Parathyroid adenoma (tissue), 2 donors: ENCODE measurements around the gene FDX1.
"Not testable (repeated sequence)": the region's sequence is repeated elsewhere in the genome, so short reads cannot be mapped to it uniquely, and the experiment has no call there.

Source experiments
- H2AFZ ChIP-seq: fragments of 300-600 bp; sonication (generic); one replicate; pipeline ENCODE4 v1.7.0; 2017; ENCODE audit warnings: antibody characterized with exemption, mild to moderate bottlenecking
- H3K27ac ChIP-seq: fragments of 300-600 bp; sonication (generic); one replicate; pipeline ENCODE4 v1.7.0; 2017
- H3K27me3 ChIP-seq: fragments of 300-600 bp; sonication (generic); one replicate; pipeline ENCODE4 v1.7.0; 2017; ENCODE audit warnings: low read length; ENCODE audit not compliant: control insufficient read depth, insufficient read depth
- H3K36me3 ChIP-seq: fragments of 300-600 bp; sonication (generic); one replicate; pipeline ENCODE4 v1.7.0; 2017; ENCODE audit warnings: low read length; ENCODE audit not compliant: control insufficient read depth, insufficient read depth
- H3K4me1 ChIP-seq: fragments of 300-600 bp; sonication (generic); one replicate; pipeline ENCODE4 v1.7.0; 2017; ENCODE audit warnings: control low read depth
- H3K4me2 ChIP-seq: fragments of 300-600 bp; sonication (generic); one replicate; pipeline ENCODE4 v1.7.0; 2017; ENCODE audit warnings: low read length
- H3K4me3 ChIP-seq: fragments of 300-600 bp; sonication (generic); one replicate; pipeline ENCODE4 v1.7.0; 2017; ENCODE audit warnings: low read depth, low read length
- H3K79me2 ChIP-seq: fragments of 300-600 bp; sonication (generic); one replicate; pipeline ENCODE4 v1.7.0; 2017; ENCODE audit warnings: control low read depth
- H3K9ac ChIP-seq: fragments of 300-600 bp; sonication (generic); one replicate; pipeline ENCODE4 v1.7.0; 2017; ENCODE audit warnings: mild to moderate bottlenecking
- H3K9me3 ChIP-seq: fragments of 300-600 bp; sonication (generic); one replicate; pipeline ENCODE4 v1.7.0; 2017; ENCODE audit warnings: low read length; ENCODE audit not compliant: control insufficient read depth
- TF ChIP-seq, protein P1 (sequence below): fragments of 300-600 bp; sonication (generic); IDR thresholded peaks from one replicate; pipeline ENCODE4 v1.7.0; 2017; ENCODE audit warnings: antibody characterized with exemption, mild to moderate bottlenecking
- donor health status: primary hyperparathyroidism.

FDX1 gene, protein sequence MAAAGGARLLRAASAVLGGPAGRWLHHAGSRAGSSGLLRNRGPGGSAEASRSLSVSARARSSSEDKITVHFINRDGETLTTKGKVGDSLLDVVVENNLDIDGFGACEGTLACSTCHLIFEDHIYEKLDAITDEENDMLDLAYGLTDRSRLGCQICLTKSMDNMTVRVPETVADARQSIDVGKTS

DNA sequence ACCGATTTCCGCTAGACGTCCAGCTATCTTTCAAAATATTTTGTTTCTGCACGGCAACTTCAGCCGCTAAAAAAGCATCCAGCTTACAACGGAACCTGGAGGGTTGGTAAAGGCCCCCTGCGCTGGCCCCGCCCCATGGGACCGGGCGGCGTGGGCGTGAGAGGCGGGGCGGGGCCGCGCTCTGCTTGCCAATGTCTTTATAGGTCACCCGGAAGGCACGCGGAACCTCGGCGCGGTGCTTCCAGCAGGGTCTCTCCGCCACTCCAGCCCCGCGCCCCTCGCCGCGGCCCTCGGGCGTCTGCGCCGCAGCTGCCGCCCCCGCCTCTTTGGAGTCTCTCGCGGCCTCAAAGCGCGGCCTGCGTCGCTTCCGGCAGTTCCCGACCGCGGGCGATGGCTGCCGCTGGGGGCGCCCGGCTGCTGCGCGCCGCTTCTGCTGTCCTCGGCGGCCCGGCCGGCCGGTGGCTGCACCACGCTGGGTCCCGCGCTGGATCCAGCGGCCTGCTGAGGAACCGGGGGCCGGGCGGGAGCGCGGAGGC is at the start of gene FDX1:
TSS of gene FDX1 (plus strand) at position 218 of the 536 bp plus-strand sequence. CDS start at position 391, 173 bp downstream.
- no peaks in the 10 kb centered on the region for H3K36me3 ChIP-seq
- H3K9me3 ChIP-seq, result no peaks in the 10 kb centered on the region
- H3K9ac ChIP-seq, result no peak within 1 kb of the TSS
- no peaks in the 10 kb centered on the region for H3K4me1 ChIP-seq
- no peaks in the 10 kb centered on the region for H3K27me3 ChIP-seq
- H3K79me2 ChIP-seq, result peaks cover 3% of the 10 kb centered on the region
- TF ChIP-seq, protein P1, sequence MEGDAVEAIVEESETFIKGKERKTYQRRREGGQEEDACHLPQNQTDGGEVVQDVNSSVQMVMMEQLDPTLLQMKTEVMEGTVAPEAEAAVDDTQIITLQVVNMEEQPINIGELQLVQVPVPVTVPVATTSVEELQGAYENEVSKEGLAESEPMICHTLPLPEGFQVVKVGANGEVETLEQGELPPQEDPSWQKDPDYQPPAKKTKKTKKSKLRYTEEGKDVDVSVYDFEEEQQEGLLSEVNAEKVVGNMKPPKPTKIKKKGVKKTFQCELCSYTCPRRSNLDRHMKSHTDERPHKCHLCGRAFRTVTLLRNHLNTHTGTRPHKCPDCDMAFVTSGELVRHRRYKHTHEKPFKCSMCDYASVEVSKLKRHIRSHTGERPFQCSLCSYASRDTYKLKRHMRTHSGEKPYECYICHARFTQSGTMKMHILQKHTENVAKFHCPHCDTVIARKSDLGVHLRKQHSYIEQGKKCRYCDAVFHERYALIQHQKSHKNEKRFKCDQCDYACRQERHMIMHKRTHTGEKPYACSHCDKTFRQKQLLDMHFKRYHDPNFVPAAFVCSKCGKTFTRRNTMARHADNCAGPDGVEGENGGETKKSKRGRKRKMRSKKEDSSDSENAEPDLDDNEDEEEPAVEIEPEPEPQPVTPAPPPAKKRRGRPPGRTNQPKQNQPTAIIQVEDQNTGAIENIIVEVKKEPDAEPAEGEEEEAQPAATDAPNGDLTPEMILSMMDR, result peak; percentile 45
- H3K27ac ChIP-seq, result peak within 1 kb of the TSS; percentile 82
- H2AFZ ChIP-seq, result peak within 1 kb of the TSS; percentile 61
- H3K4me2 ChIP-seq, result peak within 1 kb of the TSS; percentile 83
- H3K4me3 ChIP-seq, result peak within 1 kb of the TSS; percentile 66

DNA sequence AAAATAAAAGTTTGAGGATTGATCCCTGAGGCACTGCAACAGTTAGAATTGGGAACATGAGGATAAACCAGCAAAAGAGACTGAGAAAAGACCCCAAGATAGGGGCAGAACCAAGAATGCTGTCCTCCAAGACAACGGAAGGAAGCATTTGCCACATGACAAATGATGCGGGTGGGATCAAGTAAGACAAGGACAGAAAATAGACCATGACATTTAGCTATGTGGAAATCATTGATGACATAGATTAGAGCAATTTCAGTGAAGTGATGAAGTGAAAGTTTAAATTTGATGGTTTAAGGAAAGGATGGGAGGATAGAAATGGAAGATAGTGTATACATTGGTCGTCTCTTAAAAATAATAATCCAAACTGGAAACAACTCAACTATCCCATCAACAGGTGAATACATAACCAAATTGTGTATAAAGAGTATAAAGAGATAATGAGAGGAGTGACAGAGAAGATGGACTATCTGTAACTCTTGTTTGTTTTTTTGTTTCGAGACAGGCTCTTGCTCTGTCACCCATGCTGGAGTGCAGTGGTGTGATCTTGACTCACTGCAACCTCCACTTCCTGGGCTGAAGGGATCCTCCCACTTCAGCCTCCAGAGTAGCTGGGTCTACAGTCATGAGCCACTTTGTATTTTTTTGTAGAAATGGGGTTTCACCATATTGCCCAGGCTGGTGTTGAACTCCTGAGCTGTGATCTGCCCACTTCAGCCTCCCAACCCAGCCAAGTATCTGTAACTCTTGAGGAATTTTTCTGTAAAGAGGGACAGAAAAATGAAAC is 48.7 kb upstream of the FDX1 start:
- Histone ChIP-seq H3K79me2 (no peaks in the 10 kb centered on the region), H3K27ac (no peak overlapping the region), H3K27me3 (no peaks in the 10 kb centered on the region), H3K9ac (no peak overlapping the region), H3K4me3 (no peak overlapping the region), H2AFZ (no peak overlapping the region), H3K36me3 (no peaks in the 10 kb centered on the region), H3K4me2 (no peak overlapping the region), H3K9me3 (no peaks in the 10 kb centered on the region), H3K4me1 (no peaks in the 10 kb centered on the region)
- TF ChIP-seq, protein P1, result no peak

DNA sequence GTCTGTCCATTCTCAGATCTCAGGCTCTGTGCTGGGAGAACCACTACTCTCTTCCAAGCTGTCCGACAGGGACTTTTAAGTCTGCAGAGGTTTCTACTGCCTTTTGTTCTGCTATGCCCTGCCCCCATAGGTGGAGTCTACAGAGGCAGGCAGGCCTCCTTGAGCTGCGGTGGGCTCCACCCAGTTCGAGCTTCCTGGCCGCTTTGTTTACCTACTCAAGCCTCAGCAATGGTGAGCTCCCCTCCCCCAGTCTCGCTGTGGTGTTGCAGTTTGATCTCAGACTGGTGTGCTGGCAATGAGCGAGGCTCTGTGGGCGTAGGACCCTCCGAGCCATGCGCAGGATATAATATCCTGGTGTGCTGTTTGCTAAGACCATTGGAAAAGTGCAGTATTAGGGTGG is 41.5 kb upstream of the FDX1 start:
- H3K27me3 ChIP-seq, H3K9me3 ChIP-seq, H3K79me2 ChIP-seq, H3K4me2 ChIP-seq, H3K9ac ChIP-seq, H3K4me1 ChIP-seq, H3K4me3 ChIP-seq, H3K36me3 ChIP-seq, H2AFZ ChIP-seq, H3K27ac ChIP-seq: not testable (repeated sequence)

DNA sequence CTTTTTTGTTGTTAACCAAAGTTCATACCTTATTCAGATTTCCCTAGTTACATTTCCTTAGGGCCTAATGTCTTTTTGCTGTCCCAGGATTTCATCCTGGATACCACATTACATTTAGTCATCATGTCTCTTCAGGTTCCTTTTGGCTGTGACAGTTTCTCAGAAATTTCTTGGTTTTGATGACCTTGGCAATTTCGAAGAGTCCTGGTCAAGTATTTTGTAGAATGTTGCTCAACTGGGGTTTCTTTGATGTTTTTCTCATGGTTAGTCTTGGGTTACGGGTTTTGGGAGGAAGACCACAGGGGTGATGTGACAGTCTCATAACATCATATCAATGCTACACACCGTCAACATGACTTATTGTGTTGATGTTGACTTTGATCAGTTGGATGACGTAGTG is 39.8 kb upstream of the FDX1 start:
- no peak overlapping the region for H3K4me3 ChIP-seq
- H3K9ac ChIP-seq, result no peak overlapping the region
- H2AFZ ChIP-seq, result no peak overlapping the region
- no peaks in the 10 kb centered on the region for H3K79me2 ChIP-seq
- H3K36me3 ChIP-seq, result no peaks in the 10 kb centered on the region
- TF ChIP-seq, protein P1, result no peak
- H3K4me2 ChIP-seq, result no peak overlapping the region
- no peaks in the 10 kb centered on the region for H3K9me3 ChIP-seq
- no peaks in the 10 kb centered on the region for H3K4me1 ChIP-seq
- no peak overlapping the region for H3K27ac ChIP-seq
- H3K27me3 ChIP-seq, result no peaks in the 10 kb centered on the region

DNA sequence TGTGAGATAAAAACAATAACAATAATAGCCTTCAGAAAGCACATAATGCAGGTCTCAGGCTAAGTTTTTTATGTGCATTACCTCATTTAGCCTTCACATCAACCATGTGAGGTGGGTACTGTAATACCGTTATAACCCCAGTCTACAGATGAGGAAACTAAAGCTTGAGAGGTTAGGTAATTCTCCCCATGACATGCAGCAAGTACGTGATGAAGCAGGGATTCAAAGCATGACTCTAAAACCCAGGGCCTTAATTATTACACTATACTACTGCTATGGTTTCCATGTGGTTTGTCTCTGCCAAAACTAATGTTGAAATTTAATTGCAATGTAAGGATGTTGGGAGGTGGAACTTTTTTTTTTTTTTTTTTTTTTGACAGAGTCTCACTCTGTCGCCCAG is 37.7 kb upstream of the FDX1 start:
- TF ChIP-seq, protein P1, result no peak
- H3K9ac ChIP-seq, result no peak overlapping the region
- H3K27ac ChIP-seq, result no peak overlapping the region
- H3K36me3 ChIP-seq, result no peaks in the 10 kb centered on the region
- no peak overlapping the region for H2AFZ ChIP-seq
- H3K27me3 ChIP-seq, result no peaks in the 10 kb centered on the region
- H3K9me3 ChIP-seq, result no peaks in the 10 kb centered on the region
- H3K4me3 ChIP-seq, result no peak overlapping the region
- H3K4me2 ChIP-seq, result no peak overlapping the region
- no peaks in the 10 kb centered on the region for H3K79me2 ChIP-seq
- H3K4me1 ChIP-seq, result no peaks in the 10 kb centered on the region

DNA sequence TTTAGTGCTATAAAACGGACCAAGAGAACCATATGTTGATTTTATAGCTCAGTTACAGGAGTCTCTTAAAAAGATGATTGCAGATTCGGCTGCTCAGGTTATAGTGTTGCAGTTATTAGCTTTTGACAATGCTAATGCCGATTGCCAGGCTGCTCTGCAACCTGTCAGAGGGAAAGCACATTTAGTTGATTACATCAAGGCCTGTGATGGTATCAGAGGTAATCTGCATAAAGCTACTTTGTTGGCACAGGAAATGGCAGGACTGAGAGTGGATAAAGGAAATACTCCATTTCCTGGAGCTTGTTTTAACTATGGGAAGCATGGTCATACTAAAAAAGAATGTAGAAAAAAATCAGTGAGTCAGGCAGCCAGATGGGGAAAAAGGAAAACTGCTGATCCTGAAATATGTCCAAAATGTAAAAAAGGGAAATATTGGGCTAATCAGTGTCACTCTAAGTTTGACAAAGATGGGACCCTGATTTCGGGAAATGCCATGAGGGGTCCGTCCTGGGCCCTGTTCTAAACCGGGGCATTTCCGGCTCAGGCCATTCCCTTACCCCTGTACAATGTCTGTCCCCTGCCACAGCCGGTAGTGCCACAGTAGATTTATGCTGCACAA is 32.0 kb upstream of the FDX1 start:
- H3K4me3 ChIP-seq, H3K27ac ChIP-seq, H3K4me2 ChIP-seq, H3K4me1 ChIP-seq, H3K27me3 ChIP-seq, H2AFZ ChIP-seq, H3K79me2 ChIP-seq, H3K9ac ChIP-seq, H3K9me3 ChIP-seq, H3K36me3 ChIP-seq: not testable (repeated sequence)

DNA sequence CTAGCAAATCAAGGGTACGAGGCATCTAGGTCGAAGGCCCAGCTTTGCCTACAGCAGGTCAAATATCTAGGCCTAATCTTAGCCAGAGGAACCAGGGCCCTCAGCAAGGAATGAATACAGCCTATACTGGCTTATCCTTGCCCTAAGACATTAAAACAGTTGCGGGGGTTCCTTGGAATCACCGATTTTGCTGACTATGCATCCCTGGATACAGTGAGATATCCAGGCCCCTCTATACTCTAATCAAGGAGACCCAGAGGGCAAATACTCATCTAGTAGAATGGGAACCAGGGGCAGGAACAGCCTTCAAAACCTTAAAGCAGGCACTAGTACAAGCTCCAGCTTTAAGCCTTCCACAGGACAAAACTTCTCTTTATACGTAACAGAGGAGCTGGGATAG is 26.2 kb upstream of the FDX1 start:
- not testable (repeated sequence) for H3K27me3 ChIP-seq, H3K4me2 ChIP-seq, H3K9me3 ChIP-seq, H2AFZ ChIP-seq, H3K9ac ChIP-seq, H3K4me1 ChIP-seq, H3K36me3 ChIP-seq, H3K79me2 ChIP-seq, H3K27ac ChIP-seq, H3K4me3 ChIP-seq
